ENCODE results near the gene PGP.

PGP gene

DNA sequence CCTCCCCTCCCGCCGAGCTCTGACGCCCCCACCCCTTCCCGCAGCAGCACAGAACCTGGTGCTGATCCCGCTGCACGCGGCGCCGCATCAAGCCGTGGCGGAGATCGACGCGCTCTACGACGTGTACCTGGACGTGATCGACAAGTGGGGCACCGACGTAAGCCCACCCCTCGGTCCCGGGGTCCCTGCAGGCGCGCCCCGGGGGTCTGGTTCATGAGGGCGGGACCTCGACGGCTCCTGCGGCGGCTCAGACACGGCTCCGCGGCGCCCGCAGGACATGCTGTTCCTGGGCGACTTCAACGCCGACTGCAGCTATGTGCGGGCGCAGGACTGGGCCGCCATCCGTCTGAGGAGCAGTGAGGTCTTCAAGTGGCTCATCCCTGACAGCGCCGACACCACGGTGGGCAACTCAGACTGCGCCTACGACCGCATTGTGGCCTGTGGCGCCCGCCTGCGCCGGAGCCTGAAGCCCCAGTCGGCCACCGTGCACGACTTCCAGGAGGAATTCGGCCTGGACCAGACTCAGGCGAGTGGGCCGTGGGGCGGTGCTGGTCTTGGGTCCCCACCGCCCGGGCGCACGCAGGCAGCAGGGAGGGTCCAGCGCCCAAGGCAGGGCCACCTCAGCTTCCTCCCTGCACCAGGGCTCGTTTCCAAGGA lies 23.0 kb upstream of the PGP start:
- DNase-seq, result no peak

GRCh38 chr16:2237102-2237482 lies 22.5 kb upstream of the PGP start:
- DNase-seq, result no peak

- DNase-seq, result no peak
These were observed 21.9 kb upstream of the PGP start, which contains the start of gene DNASE1L2 for GRCh38 chr16:2236337-2237101. TSS of gene DNASE1L2 (plus strand) at chr16:2236444. CDS start at chr16:2236817, 373 bp downstream.

DNA sequence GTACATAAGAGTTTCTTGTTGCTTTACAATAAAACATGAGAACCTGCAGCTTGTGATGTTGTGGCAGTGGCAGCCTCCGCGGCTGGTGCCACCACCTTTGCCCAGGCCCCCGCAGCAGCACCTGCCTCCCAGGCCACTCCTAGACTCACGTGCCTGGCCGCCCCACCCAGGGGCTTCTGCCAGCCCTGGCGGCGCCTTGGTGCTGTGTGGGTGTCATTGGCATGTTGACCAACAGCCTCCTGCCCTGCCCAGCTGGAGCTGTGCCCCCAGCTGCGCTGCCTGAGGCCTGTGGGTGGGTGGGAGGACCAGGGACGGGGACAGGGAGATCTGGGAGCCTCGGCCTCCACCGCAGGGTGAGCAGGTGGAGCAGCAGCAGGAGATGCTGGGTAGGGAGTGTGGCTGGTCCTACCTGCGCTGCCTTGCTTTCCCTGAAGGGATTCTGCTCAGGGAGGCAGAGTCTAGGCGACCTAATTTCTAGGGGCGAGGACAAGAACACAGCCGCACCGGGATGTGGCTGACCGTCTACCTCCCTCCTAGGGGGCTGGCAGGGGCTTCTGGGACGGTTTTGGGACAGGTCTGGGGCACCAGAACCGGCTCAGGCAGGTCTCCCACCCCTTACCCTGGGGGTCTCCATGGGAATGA lies 21.2 kb upstream of the PGP start:
- no peak for DNase-seq

DNA sequence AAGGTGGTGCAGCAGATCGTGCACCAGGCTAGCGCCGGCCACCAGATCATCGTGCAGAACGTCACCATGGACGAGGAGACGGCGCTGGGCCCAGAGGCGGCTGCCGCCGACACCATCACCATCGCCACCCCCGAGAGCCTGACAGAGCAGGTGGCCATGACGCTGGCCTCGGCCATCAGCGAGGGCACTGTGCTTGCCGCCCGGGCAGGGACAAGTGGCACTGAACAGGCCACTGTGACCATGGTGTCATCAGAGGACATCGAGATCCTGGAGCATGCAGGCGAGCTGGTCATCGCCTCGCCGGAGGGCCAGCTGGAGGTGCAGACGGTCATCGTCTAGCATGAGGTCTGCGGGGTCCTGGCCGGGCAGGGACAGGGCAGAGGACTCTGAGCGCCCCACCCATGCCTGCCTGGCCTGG lies 20.6 kb upstream of the PGP start:
- DNase-seq, result no peak

GRCh38 chr16:2234813-2235170 lies 20.2 kb upstream of the PGP start:
- DNase-seq, result no peak

GRCh38 chr16:2233872-2234812 lies 19.5 kb upstream of the PGP start:
- DNase-seq, result no peak

GRCh38 chr16:2233046-2233775 lies 18.6 kb upstream of the PGP start:
- DNase-seq, result no peak

DNA sequence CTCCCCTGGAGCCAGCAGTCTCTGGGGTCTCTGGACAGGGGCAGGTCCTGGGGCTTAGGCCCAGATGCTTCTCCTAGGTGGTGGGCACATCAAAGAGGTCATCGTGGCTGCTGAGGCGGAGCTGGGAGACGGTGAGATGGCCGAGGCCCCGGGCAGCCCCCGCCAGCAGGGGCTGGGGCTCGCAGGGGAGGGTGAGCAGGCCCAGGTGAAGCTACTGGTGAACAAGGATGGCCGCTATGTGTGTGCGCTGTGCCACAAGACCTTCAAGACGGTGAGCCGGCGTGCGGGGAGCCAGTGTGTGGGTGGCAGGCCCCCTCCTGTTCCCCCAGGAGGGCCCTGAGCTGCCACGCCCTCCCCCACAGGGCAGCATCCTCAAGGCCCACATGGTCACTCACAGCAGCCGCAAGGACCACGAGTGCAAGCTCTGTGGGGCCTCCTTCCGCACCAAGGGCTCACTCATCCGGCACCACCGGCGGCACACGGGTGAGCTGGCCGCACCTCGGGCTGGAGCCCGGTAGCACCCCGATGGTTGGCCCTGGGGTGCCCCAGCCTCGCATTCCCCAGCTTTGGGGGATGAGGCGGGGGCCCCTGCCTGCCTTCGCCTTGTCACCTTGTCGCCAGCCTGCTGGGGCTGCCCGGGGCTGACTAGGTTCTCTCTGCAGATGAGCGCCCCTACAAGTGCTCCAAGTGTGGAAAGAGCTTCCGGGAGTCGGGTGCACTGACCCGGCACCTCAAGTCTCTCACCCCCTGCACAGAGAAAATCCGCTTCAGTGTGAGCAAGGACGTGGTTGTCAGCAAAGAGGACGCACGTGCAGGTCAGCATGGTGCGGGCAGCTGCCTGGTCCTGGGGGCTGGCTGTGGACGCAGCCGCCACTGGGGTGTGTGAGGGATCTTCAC lies 17.7 kb upstream of the PGP start:
- DNase-seq, result no peak

GRCh38 chr16:2231016-2231931 lies 16.6 kb upstream of the PGP start:
- DNase-seq, result peak in 1 of 56 donors; percentile 12

- DNase-seq, result no peak
These were observed 15.7 kb upstream of the PGP start for GRCh38 chr16:2230376-2230775.

GRCh38 chr16:2229632-2230250 lies 15.1 kb upstream of the PGP start:
- no peak for DNase-seq

DNA sequence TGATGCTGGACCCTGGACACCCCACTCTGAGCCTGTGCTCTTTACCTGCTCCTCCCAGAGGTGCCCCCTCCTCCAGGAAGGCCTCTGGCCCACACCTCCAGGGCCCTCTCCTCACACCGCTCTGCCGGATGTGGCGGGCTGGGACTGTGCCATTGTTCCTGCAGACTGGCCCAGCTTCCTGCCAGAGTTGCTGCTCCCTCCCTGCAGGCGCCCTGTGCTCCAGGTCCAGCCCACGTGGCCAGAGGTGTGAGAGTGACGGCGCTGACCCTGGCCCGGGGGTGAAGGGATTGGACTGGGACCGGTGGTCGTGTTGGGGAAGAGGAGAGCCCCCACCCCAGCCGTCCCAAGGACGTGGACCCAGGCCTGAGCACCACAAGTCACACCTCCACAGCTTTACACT lies 14.5 kb upstream of the PGP start:
- no peak for DNase-seq

- DNase-seq, result no peak
These were observed 13.7 kb upstream of the PGP start for GRCh38 chr16:2228161-2228824.

DNA sequence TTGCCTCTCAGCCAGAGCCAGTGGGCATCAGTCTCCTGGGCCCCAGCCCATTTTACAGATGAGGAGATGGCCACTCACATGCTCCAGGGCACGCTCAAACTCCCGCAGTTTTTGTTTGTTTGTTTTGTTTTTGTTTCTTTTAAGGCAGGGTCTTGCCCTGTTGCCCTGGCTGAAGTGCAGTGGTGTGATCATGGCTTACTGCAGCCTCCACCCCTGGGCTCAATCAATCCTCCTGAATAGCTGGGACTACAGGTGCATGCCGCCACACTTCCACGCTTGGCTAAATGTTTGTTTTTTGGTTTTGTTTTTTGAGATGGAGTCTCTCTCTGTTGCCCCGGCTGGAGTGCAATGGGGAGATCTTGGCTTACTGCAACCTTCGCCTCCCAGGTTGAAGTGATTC lies 12.3 kb upstream of the PGP start:
- DNase-seq, result no peak

GRCh38 chr16:2226245-2226793 lies 11.7 kb upstream of the PGP start:
- no peak for DNase-seq

DNA sequence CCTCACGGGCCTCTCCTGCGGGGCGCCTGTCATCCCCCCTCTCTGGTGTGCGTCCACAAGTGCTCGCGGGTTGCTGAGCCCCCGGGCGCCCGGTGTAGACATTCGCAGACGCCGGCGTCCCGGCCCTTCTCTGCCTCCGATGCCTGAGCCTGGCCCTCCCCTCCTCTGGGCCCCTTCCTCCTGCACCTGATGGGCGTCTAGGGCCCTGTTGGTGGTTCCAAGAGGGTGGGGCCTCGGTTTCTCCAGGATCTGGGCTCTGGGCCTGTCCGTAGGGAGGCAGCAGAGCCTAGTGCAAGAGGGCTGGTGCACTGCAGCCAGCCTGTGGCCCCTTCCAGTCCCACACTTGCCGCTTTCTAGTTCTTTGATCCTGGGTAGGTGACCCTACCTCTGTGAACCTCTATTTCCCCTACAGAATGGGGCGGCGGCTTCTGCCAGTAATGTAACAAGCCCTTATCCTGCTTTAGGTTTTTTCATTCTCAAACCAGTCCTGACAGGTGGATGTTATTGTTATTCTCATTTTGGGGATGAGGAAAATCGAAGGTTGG lies 9.4 kb upstream of the PGP start:
- peak in 5 of 56 donors; percentile 16 to 47 (median 39) for DNase-seq
